Measurements from ENCODE around the gene ACHE.
A peak's percentile ranks its signal among the peaks of the same experiment; 100 is the strongest.

The ACHE gene

DNA sequence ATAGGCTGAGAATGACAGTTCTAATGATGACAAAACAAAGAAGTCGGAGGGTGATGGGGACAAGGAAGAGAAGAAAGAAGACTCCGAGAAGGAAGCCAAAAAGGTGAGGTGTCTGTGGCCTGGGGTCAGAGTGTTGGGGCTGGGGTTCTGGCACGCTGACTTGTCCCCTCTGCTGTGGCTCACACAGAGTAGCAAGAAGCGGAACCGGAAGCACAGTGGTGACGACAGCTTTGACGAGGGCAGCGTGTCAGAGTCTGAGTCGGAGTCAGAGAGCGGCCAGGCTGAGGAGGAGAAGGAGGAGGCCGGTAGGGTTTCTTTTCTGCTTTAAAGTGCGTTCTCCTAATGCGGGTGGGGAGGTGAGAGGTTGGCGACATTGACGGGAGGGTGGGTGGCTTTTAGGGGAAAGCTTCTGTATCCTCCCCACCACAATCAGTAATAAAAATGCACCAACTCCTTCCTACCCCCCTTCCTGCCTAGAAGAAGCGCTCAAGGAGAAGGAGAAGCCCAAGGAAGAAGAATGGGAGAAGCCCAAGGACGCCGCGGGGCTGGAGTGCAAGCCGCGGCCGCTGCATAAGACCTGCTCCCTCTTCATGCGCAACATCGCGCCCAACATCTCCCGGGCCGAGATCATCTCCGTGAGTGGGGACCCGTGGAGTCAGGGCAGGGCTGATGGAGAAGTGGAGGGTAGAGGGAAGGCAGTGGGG, 10.8 kb downstream of the ACHE start:
- no peak for DNase-seq

DNA sequence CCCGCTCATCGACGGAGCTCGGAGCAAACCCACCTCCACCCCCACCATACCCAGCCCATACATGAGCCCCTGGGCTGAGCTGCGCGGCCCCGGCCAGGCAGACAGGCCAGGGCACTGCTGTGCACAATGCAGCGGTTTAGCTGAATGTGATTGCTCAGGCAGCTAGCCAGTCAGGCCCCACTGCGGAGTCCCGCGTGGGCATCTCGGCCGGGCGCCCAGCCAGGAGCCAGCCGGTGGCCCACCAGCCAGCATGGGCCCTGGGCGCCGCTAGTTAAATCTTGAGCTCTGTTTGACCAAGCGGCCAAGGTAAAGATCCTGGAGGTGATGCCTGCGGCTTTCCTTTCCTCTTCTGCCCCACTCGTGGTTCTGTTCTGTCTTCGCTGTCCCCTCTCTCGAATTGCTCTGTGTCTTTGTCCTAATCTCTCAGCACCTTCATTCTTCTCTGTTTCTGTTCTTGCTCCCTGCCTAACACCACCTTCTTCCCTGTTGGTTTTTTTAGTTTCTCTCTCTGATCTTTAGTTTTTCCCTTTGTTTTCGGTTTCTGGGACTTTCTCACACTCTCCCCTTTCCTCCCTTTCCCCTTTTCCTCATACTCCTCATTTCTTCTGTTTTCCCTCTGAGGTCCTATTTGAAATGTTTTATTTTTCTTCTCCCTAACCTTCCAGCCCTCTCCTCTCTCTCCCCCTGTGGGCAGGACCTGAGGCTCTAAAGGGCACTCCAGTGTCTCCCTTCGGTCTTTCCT, 12.7 kb downstream of the ACHE start:
- DNase-seq, result no peak

DNA sequence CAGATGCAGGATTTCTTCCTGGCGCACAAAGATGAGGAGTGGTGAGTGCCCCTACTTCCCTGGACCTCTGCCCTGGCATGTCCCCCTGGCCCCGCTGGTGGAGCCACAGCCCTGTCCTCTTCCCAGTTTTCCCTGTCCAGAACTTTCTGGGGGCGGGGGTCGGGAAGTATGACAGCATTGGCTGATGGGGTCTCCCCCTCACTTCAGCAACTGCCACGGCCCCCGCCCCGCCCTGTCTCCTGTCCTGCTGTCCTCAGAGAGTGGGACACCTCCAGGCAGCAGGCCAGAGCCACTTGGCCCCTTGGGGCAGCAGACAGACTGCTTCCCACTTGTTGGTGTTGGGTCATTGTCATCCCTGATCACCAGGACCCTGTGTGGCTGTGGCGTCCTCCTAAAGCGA, 13.5 kb downstream of the ACHE start:
- DNase-seq, result no peak

DNA sequence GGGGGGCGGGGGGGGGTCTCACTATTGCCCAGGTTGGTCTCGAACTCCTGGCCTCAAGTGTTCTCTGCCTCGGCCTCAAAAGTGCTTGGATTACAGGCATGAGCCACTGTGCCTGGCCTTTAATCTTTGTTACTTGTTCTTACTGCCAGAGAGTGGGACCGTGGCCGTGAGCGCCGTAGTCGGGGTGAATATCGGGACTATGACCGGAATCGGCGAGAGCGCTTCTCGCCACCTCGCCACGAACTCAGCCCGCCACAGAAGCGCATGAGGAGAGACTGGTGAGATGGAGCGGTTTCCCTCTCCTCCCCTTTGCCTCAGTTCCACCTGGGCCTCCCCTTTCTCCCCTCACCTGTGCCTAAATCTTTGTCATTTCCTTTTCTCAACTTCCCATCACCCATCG, 14.6 kb downstream of the ACHE start:
- no peak for DNase-seq

DNA sequence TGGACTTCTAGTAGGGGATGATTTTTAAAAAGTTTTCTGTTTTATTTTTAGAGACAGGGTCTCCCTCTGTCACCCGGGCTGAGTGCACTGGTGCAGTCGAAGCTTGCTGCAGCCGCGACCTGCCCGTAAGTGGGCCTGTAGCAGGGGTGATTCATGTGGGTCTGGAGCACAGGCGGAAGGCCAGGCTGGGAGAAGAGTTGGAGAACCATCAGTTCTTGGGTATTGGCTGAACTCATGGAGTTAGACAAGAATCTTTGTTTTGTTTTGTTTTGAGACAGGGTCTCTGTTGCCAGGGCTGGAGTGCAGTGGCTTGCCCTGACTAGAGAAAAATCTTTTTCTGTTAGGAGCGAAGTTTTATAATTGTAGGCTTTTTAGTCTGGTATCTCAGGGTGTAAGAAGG, 15.0 kb downstream of the ACHE start:
- DNase-seq, result no peak

DNA sequence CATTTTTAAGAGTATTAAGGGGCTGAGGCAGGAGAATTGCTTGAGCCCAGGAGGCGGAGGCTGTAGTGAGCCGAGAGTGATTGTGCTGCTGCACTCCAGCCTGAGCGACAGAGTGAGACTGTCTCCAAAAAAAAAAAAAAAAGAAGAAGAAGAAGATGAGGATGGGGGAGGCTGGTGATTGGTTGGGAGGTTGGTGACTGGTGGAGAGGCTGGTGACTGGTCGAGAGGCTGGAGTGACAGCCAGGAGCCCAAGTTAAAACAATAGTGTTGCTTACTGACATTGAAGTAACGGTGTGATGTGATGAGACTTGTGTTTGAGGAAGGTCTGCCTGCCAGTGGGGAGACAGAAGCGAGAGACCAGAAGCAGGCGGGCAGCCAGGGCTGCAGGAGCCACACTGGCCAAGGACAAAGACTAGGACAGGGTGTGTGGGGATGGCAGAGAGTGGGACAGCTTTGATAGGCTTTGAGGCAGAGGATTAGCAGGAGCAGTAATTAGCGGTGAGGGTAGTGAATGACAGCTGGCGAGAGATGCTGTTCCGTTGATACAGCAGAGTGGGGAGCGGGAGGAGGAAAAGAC, 15.9 kb downstream of the ACHE start:
- no peak for DNase-seq

DNA sequence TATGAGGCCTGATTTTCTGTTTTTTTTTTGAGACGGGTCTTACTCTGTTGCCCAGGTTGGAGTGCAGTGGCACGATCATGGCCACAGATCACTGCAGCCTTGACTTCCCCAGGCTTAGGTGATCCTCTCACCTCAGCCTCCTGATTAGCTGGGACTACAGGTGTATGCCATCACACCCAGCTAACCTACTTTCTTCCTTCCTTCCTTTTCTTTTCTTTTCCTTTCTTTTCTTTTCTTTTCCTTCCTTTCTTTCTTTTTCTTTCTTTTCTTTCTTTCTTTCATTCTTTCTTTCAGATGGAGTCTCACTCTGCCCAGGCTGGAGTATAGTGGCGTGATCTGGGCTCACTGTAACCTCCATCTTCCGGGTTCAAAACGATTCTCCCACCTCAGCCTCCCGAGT, 17.0 kb downstream of the ACHE start:
- DNase-seq, result no peak

DNA sequence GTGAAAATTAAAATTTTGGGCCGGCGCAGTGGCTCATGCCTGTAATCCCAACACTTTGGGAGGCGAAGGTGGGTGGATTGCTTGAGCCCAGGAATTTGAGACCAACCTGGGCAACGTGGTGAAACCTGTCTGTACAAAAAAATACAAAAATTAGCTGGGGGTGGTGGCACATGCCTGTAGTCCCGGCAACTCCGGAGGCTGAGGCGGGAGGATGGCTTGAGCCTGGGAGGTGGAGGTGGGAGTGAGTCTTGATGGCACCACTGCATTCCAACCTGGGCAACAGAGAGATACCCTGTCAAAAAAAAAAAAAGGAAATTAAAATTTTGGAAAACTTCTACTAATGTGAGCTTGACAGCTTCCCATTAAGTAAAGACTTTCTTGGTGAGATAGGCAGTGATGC, 17.7 kb downstream of the ACHE start:
- no peak for DNase-seq

DNA sequence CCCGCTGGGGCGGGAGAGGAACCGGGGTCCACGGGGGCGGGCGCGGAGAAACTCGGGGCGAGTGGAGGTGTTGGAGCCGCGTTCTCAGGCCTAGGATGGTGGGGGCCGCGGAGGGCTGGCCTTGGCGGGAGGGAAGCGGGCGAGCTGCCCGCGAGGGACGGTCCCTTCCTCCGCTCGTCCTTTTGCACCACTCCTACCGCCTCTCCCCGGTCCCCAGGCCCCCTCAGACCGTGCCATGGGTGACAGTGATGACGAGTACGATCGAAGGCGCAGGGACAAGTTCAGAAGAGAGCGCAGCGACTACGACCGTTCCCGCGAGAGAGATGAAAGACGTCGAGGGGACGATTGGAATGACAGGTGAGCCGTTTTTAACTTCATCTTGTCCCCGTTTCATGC, 20.3 kb downstream of the ACHE start:
- DNase-seq, result peak; percentile 4

DNA sequence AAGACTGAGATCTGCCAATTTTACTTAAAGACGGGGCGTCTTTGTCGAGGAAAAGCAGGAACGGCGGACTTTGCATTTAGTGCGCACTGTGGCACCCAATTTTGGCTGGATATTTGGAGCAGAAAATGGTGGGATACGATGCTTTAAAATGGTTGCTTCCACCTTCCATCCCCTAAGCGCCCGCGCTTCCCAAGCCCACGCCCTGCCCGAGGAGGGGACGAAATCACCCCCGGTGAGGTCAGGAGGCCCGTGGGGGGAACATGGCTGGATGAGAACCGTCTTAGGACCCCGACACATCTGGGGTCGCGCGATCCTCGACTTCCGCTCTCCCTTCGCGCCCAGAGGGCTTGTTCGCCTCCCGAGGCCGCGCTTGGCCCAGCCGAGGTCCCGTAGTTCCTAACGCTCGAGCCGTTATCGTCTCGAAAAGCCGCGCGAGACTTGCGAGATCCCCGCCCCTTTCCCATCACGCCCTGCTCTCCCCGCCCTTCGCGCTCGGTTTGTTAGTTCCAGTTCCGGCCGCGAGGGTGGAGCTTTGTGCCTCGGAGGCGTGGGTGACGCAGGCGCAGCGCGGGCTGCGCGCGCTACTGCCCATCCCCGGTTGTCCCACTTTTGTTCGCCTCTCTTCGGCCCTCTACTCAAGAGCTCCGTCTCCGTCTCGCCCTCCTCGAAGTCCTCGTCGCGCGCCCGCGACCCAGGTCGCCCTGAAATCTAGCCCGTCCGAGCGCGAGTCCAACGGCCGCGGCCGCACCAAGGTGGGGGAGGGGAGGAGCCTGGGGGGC, 20.9 kb downstream of the ACHE start, which contains the start of gene SRRT:
TSS of gene SRRT (plus strand) at position 527 of the 779 bp plus-strand sequence. CDS start 488 bp downstream, outside the sequence.
- peak; percentile 87 for DNase-seq

DNA sequence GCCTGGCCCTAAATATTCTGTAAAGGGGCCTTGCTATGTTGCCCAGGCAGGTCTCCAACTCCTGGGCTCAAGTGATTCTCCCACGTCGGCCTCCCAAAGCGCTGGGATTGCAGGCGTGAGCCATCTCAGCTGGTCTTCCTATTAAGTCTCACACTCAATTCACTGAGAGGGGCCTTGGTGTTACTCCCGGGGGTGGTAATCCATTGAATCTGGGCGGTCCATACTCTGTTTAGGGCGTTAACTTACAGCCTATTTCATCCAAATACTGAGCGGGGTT, 21.4 kb downstream of the ACHE start:
- no peak for DNase-seq

DNA sequence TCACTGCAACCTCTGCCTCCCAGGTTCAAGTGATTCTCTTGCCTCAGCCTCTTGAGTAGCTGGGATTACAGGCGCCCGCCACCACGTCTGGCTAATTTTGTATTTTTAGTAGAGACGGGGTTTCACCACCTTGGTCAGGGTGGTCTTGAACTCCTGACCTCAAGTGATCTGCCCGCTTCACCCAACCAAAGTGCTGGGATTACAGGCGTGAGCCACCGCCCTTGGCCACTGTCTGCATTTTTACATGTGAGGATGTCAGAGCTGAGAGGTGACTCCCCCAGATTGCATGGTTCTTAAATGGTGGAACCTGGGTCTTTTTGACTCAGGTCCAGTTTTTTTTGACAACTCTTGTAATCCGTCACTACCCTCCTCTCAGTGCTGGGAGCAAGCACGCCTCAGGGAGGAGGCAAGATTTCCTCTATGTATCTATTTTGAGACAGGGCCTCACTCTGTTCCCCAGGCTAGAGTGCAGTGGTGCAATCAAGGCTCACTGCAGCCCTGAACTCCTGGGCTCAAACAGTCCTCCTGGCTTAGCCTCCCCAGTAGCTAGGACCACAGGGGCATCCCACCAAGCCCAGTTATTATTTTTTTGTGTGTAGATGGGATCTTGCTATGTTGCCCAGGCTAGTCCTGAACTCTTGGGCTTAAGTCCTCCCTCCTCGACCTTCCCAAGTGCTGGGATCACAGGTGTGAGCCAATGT, 21.9 kb downstream of the ACHE start:
- no peak for DNase-seq

DNA sequence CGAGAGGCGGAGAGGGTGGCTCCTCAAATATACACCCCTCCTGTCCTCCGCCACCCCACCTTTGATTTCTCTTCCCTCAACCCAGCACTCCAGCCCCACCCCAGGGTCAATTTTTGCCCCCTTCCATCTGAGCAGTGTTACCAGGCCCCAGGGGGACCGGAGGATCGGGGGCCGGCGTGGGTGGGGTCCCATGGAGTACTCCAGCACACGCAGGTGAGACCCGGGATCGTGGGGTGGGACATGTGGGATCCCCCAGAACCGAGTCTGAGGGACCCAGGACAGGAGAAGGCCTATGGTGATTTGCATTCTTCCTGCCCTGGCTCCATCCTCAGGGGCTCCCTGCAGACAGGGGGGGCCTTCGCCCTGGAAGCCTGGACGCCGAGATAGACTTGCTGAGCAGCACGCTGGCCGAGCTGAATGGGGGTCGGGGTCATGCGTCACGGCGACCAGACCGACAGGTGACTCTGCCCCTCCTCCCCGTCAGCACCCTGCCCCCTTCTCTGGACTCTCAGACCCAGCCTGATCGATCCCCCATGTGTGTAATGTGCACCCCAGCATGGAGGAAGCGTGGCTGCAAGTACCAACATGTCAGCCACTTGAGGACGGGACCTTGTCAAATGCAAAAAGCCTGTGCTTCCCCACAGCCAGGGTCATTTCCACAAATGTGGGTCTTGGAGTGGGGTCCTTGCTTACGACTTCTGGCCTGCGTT, 27.8 kb downstream of the ACHE start:
- no peak for DNase-seq

DNA sequence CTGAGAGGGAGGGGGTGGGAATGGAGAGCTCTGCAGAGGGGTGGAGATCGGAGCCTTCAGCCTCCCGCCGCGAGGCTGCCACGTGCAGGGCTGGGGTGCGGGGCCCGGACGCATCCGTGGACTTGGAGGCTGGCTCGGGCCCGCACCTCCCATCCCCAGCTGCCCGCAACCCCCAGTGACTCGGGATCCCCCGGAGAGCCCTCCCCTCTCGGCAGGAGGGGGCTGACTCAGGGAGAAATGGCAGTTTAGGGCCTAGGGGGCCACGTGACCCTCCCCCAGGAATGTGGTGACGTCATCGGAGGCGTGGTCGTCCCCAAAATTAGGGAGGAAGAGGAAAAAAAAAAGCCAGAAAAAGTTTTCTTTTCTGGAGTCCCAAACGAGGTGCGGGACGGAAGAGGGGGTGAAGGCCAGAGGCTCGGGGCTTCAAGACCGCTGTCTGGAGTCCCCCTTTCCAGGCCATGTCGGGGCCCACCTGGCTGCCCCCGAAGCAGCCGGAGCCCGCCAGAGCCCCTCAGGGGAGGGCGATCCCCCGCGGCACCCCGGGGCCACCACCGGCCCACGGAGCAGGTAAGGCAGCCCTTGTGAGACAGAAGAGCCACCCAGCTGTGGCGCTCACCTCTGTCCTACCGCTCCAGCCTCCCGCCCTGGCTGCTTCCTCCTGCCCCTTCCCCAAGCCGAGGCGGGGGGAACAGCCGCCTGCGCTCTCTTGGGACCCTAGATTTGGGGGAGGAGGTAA, 28.5 kb downstream of the ACHE start, which contains the start of gene TRIP6:
TSS of gene TRIP6 (plus strand) at position 348 of the 736 bp plus-strand sequence. CDS start at position 459, 111 bp downstream.
- no peak for DNase-seq

DNA sequence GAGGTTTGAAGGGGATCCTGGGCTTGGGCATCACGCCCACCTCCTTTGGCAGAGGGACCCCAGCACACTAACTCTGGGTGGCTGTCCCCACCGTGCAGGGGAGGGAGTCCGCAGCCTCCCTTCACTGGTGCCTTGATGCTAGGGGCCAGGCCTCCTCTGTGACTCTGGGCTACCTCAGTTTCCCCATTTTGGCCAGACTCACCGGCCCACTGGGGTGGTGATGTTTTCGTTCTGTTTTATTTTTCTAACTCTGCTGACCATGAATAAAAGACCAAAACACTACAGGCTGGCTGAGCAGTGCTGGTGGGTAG, 29.0 kb downstream of the ACHE start:
- DNase-seq, result no peak

DNA sequence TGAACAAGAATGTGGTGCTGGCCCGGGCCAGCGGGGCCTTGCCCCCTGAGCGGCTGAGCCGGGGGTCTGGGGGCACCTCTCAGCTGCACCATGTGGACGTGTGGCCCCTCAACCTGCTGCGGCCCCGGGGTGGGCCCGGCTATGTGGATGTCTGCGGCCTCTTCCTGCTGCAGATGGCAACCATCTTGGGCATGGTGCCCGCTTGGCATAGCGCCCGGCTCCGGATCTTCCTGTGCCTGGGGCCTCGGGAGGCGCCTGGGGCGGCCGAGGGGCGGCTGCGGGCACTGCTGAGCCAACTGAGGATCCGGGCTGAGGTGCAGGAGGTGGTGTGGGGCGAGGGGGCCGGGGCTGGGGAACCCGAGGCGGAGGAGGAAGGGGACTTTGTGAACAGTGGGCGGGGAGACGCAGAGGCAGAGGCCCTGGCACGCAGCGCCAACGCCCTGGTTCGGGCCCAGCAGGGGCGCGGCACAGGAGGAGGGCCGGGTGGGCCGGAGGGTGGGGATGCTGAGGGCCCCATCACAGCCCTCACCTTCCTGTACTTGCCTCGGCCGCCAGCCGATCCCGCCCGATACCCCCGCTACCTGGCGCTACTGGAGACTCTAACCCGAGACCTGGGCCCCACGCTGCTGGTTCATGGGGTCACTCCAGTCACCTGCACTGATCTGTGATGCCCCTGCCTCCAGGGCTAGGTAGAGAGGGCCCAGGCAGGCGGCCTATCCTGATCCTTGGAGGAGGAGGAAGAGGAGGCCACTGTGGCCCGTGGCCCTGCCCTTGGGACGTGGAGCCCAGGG, 29.6 kb downstream of the ACHE start:
- no peak for DNase-seq

DNA sequence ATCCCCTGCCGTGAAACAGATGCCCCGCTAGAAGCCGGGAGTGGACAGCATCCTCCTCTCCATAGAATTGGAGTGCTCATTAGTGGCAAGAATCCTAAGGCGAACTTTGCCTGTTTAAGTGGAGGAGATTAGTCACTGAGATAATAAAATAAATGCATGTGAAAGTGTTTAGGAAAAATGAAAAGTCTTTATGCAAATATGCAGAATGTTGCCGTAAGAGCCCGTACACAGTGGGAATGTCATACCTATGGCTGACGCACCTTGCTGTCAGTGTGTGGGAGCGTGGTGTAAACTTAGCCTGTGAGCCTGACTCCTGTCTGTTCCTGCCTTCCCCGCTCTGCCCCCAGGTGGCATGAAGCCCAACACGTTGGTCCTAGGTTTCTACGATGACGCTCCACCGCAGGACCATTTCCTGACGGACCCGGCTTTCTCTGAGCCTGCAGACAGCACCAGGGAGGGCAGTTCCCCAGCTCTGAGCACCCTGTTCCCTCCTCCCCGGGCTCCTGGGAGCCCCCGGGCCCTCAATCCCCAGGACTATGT, 30.2 kb downstream of the ACHE start:
- no peak for DNase-seq

DNA sequence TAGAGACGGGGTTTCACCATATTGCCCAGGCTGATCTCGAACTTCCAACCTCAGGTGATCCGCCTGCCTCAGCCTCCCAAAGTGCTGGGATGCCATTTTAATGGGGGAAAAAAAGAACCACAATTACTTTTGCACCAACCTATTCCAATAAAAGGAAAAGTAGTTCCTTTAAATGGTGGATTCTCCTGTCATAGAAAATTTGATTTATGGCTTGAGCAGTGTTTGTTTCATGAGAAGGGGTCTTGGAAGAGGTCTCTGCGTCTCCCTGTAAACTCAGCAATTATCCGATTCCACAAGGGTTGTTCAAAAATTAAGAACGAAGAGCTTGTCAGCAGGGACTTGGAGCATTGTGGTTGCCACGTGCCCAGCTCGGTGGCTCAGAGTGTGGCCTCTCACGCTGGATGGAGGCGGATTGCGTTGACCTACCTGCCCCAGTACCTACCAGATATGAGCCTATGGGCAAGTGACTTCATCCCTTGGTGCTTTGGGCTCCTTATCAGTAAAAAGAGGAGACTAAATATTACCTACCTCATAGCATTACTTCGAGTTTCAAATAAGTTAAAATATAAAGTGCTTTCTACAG, 31.3 kb downstream of the ACHE start:
- no peak for DNase-seq

DNA sequence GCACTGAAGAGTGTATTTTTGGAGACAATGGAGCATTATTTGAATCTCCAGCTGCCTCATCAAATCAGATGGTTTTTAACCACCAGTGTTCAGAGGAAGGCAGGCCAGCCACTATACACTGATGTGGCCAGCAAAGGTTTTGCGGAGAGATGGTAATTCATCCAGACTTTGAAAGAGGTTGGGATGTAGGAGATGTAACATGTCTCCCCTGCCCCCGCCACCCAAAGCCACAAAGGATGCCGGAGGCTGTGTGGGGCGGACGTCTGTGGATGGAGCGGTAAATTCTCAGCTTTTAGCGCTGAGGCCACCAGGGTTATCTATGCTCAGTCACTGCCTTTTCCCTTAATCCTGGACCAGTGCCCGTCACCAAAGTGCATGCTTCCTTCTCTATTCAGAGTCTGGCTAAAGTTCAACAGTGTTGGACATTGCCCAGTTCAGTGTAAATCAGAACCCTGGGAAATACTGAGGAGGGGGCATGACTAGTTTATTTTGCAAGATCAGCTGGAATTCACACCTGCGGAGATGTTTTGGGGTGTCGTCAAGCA, 32.2 kb downstream of the ACHE start:
- no peak for DNase-seq

DNA sequence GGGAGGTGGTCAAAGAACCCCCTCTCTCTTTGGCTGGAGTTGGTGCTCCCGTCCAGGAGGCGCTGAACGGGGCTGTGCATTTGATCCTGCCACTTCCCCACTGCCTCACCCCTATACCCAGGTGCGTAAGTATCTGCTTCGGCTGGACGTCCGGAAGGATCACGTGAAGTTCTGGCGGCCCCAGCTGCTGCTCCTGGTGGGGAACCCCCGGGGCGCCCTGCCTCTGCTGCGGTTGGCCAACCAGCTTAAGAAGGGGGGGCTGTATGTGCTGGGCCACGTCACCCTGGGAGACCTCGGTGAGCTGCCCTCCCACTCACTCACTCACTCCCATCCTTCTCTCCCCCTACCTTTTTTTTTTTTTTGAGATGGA, 34.1 kb downstream of the ACHE start:
- DNase-seq, result no peak
